Measurements from ENCODE around the gene MYO1E.
A peak's percentile ranks its signal among the peaks of the same experiment; 100 is the strongest.

The MYO1E gene

DNA sequence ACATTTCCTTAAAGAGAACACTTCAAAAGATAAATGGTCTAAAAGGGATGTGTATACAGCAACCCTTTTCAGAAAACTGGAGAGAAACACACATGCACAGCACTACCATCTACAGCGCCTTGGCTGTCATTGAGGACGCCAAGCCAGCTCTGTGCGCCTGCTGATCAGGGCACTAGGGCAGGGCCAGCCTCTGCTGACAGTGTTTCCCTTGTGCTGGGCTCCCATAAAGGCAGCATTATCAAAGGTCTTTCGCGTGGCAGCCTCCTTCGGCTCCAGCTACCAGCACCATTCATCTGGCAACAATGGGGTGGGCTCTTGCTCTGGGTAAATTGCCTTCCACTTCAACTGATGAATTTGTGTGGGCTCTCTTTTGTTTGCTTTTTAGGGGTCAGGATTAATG lies 112.6 kb downstream of the MYO1E start:
- no peak for DNase-seq (ENCODE audit: low read depth)

- DNase-seq (ENCODE audit: low read depth) = no peak
Observed at GRCh38 chr15:59259137-59259943, 113.3 kb downstream of the MYO1E start.

- no peak for DNase-seq (ENCODE audit: low read depth)
Observed at GRCh38 chr15:59258317-59258716, 114.4 kb downstream of the MYO1E start.

DNA sequence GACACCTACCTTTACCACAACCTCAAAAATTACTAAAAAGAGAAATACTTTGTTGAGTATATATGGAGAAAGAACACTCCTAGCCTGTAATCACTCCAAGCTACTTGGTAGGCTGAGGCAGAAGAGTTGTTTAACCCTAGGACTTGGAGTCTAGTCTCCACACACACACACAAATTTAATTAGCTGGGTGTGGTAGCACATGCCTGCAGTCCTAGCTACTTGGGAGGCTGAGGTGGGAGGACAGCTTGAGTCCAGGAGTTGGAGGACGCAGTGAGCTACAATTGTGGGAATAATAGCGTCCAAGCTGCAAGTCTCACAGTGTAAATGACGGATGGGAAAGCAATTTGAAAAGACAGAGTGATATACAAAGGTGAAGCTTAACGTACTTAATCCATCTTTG lies 115.5 kb downstream of the MYO1E start:
- no peak for DNase-seq (ENCODE audit: low read depth)

DNA sequence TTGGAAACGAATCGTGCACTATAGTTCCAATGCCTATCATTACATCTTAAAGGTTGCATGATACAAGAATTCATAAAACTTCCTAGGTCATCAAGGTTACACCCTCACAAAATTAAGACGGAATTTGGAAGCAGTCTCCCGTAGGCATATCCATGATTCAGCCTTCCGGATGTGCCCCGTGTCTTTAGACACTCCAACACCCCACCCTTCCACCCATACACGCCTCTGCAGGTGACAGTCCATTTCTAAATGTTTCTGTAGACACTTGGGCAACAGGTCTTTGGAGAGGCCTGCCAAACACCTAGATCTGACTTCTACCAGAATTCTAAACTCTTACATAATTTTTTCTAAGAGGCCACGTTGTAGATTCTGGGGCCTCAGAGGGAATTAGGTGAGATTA lies 116.2 kb downstream of the MYO1E start:
- no peak for DNase-seq (ENCODE audit: low read depth)

- DNase-seq (ENCODE audit: low read depth) = no peak
Observed at GRCh38 chr15:59255680-59256336, 116.9 kb downstream of the MYO1E start.

DNA sequence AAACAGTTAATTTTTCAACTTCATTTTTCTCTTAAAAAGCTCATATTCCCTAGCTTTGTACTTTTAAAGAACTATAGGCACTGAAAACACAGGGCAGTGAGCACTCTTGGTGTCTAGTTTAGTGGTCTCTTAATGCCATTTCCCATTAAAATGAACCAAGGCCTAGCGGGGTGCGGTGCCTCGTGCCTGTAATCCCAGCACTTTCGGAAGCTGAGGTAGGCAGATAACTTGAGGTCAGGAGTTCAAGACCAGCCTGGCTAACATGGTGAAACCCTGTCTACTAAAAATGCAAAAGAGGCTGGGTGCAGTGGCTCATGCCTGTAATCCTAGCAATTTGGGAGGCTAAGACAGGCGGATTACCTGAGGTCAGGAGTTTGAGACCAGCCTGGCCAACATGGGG lies 120.5 kb downstream of the MYO1E start:
- DNase-seq (ENCODE audit: low read depth) = no peak

GRCh38 chr15:59251001-59251845 lies 121.4 kb downstream of the MYO1E start:
- DNase-seq (ENCODE audit: low read depth) = no peak

GRCh38 chr15:59250249-59250648 lies 122.4 kb downstream of the MYO1E start:
- no peak for DNase-seq (ENCODE audit: low read depth)

DNA sequence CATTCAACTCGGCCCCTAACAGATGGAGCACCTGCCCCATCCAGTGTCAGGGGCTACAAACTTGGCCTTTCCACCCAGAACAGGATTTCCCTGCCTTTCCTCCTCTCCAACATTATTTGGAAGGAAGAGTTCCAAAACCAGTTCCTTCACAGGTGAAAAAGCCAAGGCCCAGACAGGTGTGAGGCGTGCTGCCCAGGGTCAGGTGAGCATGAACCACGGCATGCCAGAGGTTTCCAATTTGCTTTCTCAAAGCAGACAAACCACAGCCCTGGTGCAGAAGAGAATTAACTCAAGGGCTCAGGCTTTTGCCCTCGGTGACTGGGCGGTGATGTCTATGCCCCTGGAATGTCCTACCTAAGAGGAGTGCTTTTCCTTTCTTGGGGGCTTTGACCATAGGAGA lies 122.9 kb downstream of the MYO1E start:
- DNase-seq (ENCODE audit: low read depth) = no peak

DNA sequence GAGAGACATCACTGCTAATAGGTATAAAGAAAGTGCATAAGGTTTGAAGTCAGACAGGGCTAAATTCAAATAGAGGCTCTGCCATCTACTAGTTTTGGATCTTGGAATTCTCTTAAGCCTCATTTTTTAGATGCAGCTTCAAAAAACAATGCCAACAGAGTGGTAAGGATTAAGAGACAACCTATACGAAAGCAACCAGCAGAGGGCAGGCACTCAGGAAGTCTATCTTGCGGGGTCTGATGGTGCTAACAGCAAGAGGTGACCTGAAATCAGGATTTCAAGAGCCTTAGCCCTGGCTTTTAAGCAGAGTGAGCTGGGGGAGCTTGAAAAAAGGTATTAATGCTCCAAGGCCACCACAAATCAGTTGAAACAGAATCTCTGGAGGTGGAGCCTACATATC lies 125.3 kb downstream of the MYO1E start:
- peak; percentile 21 for DNase-seq (ENCODE audit: low read depth)

- DNase-seq (ENCODE audit: low read depth) = no peak
Observed at GRCh38 chr15:59245559-59245958, 127.1 kb downstream of the MYO1E start.

GRCh38 chr15:59244337-59244736 lies 128.3 kb downstream of the MYO1E start:
- no peak for DNase-seq (ENCODE audit: low read depth)

GRCh38 chr15:59243622-59244021 lies 129.0 kb downstream of the MYO1E start:
- DNase-seq (ENCODE audit: low read depth) = no peak

- DNase-seq (ENCODE audit: low read depth) = no peak
Observed at GRCh38 chr15:59242649-59243048, 130.0 kb downstream of the MYO1E start.

DNA sequence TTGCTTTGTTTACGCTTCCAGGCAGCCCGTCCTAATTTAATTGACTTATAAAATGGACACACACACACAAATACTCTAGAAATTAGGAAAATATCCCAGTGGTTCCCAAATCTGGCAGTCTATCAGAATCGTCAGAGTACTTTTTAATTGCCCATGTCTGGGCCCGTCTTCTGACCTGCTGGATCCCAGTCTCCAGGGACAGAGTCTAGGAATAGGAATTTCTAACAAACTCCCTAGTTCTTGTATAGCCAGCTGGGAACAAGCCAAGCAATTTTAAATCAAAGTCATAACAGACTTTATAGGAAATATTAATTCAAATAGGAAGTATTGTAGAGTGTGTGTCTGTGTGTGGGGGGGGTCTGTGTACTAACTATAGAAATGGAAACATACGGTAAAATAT lies 132.6 kb downstream of the MYO1E start:
- no peak for DNase-seq (ENCODE audit: low read depth)

DNA sequence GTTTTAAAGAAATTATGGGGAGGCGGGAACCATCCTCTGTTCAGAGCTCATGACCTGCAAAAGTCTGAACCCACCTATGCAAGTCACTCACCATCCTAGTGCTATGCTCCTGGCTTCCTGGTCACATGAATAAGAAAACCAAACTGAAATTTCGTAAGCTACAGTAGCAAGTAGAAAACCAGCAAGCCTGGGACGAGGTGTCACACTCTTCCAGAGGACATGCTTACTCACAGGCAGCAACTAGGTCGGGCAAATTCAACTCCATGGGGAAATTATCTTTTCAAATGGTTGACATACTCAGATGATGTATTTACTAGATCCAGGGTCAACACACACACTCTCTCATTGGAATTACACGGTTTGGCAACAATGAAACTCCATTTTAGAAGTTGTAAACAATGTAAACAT lies 134.7 kb downstream of the MYO1E start:
- DNase-seq (ENCODE audit: low read depth) = no peak

DNA sequence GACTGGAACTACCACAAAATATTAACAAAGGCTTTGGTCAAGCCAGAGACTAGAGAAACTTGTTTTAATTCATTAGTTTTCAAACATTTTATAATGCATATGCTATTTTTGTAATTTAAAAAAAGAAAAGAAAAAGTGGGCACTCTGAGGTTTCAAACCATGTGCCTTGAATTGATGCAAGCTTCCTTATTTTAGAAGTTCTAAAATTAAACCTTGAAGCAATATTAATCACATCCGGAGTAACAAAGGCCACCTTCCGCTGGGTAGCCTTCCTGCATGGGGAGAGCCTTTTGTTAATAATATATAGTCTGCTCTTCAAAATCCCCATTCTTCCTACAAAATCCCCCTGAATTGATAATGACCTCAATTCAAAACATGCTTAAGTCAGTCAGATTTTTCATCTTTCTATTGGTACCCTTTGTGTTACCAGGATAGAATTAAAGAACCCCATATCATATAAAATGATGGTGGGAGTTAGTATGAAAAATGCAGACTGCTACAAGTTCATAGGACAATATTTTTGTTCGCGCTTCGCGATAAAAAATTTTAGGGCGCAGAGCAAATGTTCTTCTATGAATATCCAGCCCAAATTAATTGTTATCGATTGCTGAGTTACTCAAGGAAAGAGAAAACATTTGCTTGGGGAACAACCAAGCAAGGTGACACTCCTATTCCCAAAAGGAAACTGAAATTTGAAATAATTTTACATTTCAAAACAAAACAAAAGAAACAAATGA lies 135.4 kb downstream of the MYO1E start:
- no peak for DNase-seq (ENCODE audit: low read depth)

- no peak for DNase-seq (ENCODE audit: low read depth)
Observed at GRCh38 chr15:59236394-59236793, 136.3 kb downstream of the MYO1E start.

- DNase-seq (ENCODE audit: low read depth) = no peak
Observed at GRCh38 chr15:59232476-59232875, 140.2 kb downstream of the MYO1E start.

- no peak for DNase-seq (ENCODE audit: low read depth)
Observed at GRCh38 chr15:59230531-59231055, 142.1 kb downstream of the MYO1E start.

DNA sequence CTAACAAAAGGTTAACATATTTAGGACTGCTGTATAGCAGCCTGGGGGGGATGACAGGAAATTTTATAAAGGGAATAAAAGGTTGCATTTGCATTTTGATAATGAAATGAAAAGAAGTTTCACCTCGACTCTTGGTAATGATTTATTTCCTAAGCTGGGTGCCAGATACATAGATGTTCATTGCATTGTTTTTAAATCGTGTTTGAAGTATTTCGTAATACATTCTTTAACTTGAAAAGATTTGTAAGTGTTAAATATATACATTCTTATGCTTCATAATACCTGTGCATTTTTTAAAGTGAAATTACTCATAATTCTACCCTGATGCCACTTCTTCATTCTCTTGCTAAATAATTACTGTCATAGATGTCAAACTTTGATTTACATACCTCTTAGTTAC lies 143.2 kb downstream of the MYO1E start:
- DNase-seq (ENCODE audit: low read depth) = no peak

Data from activated T-cell treated with anti-CD3 and anti-CD28 coated beads for 48 hours (primary cell).